Hindlimb muscle (tissue), 1 donor: ENCODE measurements around the gene UNC50. TPM values are rescaled to one million over a fixed set of nuclear protein-coding genes. Genes with fewer than 3 reads are reported as not detected.
"Not testable (repeated sequence)": the region's sequence is repeated elsewhere in the genome, so short reads cannot be mapped to it uniquely, and the experiment has no call there.

Experiments
- DNase-seq: peaks from one replicate; pipeline ENCODE4 v3.0.0-alpha.2; 2013
- polyA plus RNA-seq: library from polyadenylated mRNA; unstranded; fragments of 120-200 nt; gene quantifications from one replicate; pipeline ENCODE4 v1.2.1, GENCODE V29; 2013; ENCODE audit not compliant: insufficient read length

The UNC50 gene
- polyA plus RNA-seq, 1 donor = 25.5 TPM

DNA sequence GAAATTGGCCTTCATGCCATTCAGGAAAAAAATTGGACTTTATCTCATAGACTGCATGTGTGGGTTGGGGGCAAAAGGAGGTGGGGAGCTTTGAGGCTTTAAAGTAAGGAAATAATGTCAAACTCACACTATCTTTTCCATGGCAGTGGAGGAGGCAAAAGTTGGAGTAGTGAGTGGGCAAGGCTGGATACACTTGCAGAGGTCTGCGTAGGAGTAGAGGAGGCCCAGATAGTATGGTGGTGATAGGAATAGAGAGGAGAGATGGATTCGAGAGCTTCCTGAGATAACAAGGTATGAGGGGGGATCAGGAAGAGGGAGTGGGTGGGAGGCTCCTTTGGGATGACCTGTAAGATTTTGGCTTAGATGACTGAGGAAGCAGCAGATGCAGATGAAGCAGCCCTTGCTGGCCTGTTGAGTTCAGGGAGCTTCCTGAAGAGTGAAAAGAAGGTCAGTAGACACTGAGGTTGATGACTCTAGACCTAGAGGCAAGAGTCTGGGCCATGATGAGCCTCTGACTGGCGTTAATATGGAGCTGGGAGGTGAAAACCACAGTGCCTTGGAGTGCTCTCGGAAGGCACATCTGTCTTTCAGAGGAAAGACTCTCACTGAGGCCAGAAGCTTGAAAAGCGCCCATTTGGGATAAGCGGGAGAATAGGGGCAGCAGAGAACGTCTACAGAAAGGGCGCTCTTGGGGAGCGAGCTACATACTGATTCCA lies 5.8 kb downstream of the UNC50 start:
- no peak for DNase-seq

DNA sequence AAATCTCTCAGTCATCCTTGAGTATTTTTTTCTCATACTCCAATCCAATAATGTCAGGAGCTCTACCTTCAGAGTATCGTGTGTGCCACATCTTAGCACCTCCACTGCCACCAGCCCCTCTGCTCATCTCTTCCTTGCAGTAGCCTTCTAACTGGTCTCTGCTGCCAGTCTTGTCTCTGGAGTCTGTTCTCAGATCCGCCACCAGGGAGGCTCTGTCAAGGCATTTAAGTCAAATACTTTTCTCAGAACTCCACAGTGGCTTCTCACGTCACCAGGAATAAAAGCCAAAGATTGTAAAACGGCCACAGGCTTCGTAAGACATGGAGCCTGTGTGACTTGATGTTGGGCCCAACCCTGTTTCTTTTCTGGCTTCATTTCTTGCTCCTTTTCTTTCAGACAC lies 7.1 kb downstream of the UNC50 start:
- no peak for DNase-seq

DNA sequence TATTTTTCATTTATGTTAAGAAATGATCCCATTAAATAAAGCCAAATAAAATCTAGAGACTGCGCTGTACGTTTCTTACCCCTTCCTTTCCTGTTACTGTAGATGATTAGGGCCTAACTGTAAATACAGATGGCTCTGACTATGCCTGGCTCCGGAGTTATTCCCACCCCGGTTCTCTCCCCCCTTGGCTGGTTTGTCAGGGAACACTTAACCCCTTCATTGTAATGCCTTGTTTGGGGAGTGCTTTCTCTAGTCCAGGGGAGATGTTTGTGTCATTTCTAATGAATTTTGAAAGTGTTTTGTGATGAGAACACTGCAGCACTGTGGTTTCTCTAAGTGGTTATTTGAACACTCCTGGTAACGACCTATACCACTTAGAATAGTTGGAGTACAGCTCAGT lies 8.8 kb downstream of the UNC50 start:
- no peak for DNase-seq

DNA sequence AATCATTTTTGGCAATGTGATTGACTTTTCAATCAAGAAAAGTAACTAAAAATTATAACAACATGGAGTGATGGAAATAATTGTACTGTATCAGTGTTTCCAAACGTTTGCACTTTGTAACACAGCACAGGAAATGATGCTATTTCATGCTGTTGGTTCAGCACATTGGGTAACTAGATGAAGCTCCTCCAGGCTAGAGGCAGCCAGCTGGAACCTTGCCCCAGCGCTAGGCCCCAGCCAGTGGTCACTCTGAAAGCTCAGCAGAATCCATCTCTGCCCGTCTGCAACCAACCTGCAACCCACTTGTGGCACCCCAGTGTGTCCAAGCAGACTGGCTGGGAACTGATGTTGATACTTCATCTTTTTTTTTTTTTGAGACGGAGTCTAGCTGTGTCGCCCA lies 15.3 kb downstream of the UNC50 start:
- DNase-seq = no peak

DNA sequence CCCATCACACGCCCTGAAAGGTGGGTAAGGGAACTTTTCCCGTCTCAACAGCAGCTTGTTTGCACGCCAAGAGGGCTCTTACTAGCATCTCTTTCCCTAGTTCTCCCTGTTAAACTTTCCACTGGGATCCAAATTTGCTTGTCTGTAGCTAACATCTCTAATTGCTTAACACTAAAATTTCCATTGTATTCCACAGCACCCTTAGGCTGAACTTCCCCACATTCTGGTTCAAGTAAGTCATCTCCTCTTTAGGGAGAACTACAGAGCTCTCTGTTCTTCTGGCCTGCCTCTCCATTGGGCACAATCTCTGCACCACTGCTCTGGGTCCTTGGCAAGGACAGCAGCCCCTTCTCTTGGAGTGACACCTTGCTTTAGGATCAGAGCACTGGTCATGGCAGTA lies 24.0 kb downstream of the UNC50 start:
- DNase-seq = no peak

DNA sequence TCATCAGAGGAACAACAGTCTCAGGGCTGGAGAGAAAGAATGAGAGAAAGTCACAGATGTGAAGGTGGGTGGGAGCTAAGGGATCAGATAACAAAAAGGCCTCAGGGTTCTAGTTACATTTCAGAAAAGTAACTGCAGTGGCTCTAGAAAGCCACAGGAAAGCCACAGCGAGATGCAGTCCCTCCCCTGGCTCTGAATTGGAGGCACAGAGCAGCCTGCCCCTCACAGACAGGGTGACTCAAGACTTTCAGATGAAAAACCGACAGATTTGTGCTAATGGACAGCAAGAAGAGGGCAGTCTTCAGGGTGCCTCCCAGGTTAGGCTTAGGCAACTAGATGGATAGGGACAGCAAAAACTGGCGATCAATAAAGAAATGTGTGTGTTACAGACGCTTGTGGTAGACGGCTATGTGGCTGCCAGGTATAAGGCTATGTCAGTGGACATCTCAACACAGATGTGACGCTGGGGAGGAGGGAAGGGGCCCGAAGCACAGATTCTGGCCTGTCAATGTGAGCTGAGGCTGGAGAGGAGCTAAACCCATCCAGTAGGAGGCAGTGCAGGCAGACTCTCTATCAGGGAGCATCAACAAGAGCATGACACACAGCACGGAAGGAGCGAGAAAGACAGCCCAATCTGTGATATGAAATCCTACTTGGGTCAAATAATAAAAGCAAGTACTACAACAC lies 26.2 kb downstream of the UNC50 start:
- no peak for DNase-seq

DNA sequence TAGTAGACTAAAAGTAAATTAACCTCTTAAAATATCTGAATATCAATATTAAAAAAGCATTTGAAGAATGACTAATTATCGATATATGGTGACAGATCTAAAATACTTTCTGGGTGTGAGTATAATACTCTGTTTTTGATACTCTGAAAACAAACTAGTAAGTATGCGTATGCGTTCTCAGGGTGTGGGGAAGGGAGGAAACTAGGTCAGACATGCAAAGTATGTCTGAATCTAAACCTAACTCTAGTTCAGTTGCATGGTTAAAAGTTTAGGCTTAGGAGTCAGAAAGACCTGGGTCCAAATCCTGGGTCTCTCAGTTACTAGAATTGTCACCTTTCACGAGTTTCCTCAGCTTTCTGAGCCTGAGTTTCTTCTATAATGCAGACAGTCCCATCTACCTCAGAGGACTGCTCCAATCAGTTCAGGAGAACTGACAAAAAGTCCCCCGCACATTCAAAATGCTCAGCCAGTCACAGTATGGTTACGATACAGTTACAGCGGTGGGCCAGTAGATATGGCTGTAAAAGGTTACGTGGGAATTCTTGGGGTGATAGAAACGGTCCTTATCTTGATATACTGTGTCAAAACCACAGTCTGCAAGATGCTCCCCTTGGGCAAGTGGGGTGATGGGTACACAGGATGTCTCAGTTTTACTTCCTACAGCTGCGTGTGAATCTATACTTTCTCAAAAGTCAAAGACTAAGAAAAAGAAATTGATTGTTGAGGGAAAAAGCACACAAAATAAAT lies 29.2 kb downstream of the UNC50 start:
- no peak for DNase-seq

DNA sequence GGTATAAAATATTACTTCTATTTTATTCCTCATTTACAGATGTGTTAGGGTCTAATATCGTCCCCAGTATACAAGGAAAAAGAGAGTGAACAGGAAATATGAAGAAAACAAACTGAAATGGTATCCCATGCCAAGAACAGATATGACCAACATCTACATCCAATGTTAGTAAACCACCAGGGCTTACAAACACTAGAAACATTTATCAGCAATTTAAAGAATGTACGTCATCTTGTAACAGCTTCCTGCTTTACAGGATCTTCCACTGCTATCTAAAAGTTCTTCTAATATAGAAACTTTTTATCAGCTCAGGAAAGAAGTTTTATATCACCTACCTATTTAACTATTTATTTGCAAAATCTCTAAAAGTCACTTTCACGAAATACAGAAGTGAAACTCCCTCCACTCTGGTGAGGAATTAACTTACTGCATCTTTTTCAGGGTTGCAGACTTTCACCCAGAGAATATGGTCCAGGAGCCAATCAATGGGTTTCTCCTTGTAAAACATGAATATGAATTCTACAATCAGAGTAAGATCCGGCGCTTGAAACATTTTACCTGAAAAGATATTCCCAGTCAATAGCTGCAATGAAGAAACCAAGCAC lies 35.2 kb downstream of the UNC50 start:
- no peak for DNase-seq

DNA sequence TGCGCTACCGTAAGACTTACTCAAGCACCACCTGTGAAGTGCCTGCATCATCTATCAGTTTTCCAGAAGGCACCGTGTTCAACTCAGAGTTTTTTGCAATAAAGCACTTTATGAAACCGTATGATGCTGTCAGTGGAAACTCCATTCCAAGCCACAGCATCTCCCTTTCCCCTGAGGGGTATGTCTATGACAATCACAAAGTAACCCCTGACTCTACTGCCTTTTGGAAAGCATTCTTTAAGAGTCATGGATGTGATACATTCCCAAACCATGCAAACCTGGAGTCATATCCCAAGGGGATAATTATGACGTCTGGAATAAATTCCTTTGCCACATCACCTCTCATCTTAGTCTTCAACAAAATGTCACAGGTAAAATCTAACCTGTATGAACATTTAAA lies 39.2 kb downstream of the UNC50 start:
- no peak for DNase-seq

DNA sequence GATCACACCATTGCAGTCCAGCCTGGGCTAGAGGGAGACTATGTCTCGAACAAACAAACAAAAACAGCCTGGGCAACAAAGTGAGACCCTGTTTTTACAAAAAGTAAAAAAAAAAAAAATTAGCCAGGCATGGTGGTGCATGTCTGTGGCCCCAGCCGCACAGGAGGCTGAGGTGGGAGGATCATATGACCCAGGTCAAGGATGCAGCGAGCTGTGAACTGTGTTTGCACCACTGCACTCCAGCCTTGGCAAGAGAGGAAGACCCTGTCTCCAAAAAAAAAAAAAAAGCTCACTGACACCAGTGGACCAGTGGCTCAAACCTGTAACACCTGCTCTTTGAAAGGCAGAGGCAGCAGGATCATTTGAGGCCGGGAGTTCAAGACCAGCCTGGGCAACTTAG lies 40.1 kb downstream of the UNC50 start:
- no peak for DNase-seq

DNA sequence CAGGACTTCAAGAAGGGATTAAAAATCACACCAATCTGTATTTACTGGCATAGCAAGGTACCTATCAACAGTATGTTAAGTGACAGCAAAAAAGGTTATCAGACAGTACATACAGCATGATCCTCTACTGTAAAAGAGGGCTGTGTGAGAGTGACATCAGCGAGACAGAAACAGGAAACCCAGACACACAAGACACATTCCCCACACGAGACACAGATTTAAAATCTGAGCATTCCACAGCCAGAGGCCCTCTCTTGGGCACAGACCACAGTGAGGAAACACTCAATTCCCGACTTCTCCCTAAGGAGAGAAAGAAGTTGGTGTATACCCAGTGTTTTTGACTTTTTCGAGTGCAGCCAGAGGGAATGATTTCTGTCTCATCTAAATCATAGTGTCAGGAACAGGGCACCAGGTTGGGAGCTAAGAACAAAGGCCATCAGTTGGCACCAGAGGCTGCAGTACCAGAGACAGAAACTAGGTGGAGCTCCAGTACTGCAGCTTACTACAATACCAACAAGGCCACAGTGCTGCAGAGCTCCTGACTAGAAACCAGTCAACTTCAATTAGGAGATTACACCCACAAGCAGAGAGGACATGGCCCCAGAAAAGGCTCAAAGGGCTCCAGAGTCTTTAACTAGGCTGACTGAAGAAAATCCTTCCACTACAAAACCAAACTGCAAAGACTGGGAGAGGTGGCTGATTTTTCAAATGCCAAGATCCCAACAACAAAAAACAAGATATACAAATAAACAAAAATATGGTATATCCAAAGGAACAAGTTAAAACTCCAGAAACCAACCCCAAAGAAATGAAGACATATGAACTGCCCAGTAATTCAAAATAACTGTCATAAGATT lies 41.0 kb downstream of the UNC50 start:
- peak; percentile 72 for DNase-seq

DNA sequence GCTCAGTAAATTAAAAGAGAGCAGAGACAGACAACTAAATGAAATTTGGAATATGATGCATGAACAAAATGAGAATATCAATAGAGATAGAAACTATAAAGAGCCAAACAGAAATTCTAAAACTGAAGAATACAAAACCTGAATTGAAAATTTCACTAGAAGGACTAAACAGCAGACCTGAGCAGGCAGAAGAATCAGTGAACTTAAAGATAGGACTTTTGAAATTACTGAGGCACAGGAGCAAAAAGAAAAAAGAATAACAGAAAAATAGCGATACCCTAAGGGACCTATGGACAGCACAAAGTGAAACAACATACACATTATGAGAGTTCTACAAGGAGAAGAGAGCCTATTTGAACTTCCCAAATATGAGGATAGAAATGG lies 41.6 kb downstream of the UNC50 start:
- no peak for DNase-seq

DNA sequence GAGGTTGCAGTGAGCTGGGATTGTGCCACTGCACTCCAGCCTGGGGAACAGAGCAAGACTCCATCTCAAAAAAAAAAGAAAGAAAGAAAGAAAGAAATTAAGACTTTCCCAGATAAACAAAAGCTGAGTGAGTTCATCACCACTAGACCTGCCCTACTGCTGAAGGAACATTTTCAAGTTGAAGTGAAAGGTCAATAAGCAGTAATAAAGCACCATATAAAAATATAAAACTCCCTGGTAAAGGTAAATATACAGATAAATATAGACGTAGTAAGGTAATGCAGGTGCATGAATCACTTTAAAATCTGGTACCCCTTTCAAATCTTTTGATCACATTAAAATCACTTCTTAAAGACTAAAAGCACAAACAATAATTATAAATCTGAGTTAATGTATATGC lies 42.6 kb downstream of the UNC50 start:
- DNase-seq = no peak

DNA sequence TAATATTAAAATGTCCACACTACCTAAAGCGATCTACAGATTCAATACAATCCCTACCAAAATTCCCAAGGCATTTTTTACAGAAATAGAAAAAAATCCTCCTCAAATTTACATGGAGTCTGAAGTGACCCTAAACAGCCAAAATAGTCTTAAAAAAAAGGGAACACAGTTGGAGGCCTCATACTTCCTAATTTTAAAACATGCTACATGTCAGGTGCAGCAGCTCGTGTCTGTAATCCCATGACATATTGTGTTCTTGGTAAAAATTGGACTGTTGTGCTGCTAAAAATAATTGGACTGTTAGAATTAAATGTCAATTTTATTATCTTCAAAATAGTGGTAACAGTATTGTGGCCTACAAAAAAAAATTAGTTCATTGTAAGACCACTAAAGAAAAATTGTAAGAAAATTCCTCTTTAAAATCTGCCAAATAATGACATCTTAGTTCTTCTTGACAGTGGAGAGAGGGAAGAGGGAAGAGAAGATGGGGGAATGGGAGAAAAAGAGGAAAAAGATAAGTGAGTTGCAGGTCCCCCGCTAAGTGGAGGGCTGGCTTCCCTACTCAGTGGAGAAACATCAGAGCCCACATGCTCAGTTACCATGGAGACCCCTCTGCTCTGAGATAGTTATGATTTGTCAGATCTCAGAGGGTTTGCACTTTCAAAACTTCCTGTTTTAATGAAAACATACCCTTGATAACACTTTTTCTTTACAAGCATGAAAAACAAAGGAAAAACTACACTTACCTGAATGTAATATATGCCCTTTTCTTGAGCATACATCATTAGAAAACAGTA lies 46.5 kb downstream of the UNC50 start:
- DNase-seq = no peak

DNA sequence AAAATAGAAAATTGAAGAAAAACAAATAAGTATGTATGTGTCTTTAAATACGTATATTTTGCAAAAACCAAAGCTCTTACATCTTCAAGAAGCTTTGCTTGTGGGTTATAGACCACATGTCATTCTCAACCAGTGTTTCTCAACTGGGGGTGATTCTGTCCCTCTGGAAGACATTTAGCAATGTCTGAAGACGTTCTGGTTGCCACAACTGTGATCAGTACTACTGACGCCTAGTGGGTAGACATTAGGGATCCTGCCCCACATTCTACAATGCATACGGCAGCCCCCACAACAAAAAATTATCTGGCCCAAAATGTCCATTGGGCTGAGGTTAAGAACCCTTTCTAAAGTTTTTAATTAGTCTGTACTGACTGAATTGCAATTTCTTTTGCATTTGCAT lies 48.4 kb downstream of the UNC50 start:
- DNase-seq = no peak

DNA sequence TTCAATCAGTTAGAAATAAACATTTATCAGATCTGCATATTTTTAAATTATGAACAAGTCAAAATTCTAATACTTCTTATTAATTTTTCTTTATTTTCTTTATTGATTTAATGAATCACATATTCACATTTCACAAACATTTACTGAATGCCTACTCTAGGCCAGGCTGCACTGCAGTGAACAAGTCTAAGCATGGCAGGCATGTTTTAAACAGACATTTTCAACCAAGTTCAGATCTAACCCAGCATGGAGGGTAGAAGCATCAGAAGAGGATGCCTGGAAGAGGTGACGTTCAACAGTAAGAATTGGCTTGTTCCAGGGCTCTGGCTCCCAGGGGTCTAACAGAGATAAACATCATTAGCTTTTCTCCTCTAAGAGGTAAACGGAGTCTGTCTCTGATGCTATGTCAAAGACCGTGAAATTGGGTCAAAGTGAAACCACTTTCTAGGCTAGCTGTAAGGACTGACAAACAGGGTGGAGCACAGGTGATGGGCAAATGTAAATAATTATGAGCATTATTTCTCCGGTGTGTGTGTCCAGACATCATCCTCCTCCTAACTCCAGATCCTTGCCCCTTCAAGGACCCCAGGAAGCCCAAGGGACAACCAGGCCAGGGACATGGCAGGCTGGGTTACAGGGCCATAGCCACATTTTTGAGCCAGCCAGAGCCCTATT lies 50.6 kb downstream of the UNC50 start:
- no peak for DNase-seq

DNA sequence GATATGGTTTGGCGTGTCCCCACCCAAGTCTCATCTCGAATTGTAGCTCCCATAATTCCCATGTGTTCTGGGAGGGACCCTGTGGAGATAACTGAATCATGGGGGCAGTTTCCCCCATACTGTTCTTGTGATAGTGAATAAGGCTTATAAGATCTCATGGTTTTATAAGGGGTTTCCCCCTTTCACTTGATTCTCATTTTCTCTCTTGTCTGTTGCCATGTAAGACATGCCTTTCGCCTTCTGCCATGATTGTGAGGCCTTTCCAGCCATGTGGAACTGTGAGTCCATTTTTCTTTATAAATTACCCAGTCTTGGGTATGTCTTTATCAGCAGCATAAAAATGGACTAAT lies 51.1 kb downstream of the UNC50 start:
- not testable (repeated sequence) for DNase-seq

DNA sequence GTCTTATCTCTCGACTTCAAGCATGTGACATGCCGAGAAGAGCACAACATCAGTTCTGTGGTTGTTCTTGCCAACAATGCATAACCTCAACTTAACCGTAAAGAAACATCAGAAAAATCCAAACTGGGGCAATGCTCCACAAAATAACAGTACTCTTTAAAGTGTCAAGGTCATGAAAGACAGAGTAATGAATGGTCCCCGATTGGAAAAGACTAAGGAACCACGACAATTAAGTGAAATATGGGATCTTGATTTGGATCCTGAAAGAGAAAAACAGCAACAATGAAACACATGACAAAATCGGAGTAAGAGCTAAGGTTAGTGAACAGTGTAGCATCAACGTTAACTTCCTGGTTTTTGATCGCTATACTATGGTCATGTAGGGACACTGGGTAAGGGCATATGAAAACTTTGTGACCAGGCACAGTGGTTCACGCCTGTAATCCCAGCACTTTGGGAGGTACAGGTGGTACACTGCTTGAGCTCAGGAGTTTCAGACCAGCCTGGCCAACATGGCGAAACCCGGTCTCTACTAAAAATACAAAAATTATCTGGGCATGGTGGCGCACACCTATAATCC lies 55.2 kb downstream of the UNC50 start:
- DNase-seq = no peak

DNA sequence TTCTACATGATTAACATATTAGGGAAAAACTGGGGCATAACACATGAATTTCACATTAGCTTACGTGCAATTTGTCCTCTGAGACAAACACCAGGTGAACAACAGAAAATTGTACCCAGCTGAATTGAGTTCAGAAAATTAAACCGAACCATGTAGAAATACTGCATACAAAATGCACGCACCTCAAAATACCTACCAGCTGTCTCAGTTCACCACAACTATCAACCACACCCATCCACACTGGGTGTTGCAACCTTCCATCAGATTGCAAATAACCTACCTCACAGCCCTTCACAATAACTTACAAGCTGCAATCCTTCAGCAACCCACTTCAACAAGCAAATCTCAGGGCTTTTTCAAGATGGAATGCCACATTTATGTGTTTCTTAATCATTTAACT lies 55.9 kb downstream of the UNC50 start:
- DNase-seq = no peak

DNA sequence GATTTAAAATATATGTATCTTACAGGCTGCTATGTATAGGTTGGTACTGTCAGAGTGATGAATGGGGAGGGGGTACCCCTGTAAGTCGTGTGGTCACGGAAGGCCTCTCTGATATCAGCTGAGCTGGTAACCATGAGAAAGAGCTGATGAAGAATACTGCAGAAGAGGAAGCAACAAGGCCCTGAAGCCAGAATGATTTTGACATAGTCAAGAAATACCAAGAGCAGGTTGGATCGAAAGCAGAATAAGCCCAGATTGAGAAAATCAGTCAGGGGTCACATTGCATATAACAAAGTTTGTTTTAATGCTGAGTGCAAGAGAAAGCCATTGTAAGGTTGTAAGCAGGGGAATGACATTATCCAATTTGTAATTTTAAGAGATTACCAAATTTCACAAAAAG lies 57.3 kb downstream of the UNC50 start:
- no peak for DNase-seq
